Measurements from ENCODE around the gene LATS1.
A peak's percentile ranks its signal among the peaks of the same experiment; 100 is the strongest.

Gene LATS1

GRCh38 chr6:149660028-149660427, 57.9 kb downstream of the LATS1 start:
- no peak for DNase-seq (ENCODE audit: low spot score)

DNA sequence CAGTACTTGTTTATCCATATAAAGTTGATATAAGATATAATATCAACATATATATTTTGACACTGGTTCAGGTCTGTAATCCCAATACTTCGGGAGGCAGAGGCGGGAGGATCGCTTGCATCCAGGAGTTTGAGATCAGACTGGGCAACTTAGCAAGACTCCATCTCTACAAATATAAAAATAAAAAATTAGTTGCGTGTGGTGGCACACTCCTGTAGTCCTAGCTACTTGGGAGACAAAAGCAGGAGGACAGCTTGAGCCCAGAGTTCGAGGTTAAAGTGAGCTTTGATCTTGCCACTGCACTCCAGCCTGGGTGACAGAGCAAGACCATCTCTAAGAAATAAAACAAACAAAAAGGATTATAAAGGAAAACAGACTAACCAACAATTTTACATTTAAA, 60.5 kb downstream of the LATS1 start:
- no peak for DNase-seq (ENCODE audit: low spot score)

DNA sequence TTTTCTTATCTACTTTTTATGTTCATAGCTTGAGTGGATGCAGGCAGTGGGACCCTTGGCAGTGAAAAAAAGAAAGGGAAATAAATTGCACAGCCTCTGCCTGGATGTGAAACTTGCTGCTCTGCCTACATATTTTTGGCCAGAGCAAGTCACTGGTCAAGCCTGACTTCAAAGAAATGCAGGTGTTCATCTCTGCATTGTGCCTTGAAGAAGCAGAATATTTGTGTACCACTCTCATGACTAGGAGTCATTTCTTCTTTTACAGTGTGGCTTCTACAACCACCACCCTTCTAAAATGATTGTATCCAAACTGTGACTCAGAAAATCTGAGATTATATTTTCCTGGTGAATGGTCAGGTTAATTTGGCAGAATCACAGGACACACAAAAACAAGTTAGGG, 66.8 kb downstream of the LATS1 start:
- DNase-seq (ENCODE audit: low spot score): no peak

- DNase-seq (ENCODE audit: low spot score): peak; percentile 91
Measured at GRCh38 chr6:149648148-149649145, 69.5 kb downstream of the LATS1 start, which contains the start of gene KATNA1. Gene KATNA1 (minus strand): TSS chr6:149648714. CDS start chr6:149638547, 10,167 bp downstream.

- no peak for DNase-seq (ENCODE audit: low spot score)
Measured at GRCh38 chr6:149646599-149646998, 71.3 kb downstream of the LATS1 start.

DNA sequence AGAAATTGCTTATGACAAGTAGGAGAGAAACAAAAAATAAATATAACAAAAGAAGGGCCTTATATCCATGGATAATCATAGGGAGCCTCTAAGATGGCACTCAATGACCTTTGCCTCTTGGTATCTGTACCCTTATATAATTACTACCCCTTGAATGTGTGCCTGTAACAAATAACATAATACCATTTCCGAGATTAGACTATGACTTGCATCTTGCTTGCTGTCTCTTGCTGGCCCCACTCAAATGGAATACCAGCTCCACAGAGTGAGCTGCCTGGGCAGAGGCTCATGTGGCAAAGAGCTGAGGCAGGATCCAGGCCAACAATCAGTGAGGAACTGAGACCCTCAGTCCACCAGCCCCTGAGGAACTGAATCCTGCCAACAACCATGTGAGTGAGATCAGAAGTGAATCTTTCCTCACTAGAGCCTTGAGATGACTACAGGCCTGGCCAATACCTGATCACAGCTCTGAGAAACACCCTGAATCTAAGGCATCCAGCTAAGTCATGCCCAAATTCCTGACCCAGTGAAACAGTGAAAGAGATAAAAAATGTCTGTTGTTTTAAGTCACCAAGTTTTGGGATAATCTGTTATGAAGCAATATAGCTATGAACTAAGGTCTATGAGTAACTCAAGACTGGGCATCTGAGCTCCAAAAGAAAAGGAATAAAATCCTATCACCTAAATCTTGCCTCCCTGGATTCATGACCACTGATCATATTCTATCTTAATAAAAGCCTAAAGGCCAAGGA, 74.9 kb downstream of the LATS1 start:
- DNase-seq (ENCODE audit: low spot score): no peak

DNA sequence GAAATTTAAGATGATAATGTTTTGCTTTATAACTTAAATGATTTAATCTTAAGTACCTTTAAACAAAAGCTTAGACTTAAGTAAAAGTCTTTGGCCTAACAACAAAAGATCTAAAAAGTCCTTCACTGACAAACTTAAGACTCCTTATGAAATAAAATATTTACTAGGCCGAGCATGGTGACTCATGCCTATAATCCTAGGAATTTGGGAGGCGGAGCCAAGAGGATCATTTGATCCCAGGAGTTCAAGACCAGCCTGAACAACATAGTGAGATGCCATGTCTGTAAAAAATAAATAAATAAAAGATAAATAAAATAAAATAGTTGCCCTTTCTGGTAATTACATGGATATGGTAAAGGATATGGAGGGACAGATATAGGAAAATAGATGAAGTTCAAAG, 81.8 kb downstream of the LATS1 start:
- no peak for DNase-seq (ENCODE audit: low spot score)

DNA sequence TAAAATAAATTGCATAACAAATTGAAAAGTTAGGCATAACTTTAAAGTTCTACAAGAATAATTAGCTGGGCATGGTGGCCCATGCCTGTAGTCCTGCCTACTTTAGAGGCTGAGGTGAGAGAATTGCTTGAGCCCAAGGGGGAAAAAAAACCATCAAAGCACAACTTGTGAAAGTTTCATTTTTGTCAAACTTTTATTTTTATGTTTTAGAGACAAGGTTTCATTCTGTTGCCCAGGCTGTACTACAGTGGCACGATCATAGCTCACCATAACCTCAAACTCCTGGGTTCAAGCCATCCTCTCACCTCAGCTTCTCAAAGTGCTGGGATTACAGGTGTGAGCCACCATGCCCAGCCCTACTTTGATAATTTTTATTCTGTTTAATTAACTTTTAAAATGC, 83.6 kb downstream of the LATS1 start:
- DNase-seq (ENCODE audit: low spot score): no peak

DNA sequence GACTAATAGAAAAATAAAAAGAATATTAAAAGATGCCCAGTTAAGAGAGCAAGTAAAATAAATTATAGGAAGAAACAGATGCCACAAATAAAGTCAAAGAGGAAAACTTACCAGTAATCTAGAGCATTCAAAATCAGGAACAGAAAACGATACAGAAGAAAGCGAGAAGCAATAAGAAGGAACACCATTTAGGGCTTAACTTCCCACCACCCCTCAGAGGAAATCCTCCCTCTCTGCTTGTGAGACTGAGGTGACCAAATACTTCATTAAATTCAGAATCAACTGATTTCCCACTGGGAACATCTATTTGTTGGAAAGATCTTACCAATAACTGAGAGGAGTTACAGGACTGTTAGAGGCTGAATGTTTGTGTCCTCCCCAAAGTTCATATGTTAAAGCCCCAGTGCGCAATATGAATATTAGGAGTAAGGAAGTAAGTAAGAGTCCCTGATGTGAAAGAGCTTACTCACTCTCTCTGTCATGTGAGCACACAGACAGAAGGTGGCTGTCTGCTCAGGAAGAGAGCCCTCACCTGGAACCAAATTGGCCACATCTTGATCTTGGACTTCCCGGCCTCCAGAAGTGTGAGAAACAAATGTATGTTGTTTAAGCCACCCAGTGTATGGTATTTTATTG, 88.9 kb downstream of the LATS1 start:
- DNase-seq (ENCODE audit: low spot score): no peak

DNA sequence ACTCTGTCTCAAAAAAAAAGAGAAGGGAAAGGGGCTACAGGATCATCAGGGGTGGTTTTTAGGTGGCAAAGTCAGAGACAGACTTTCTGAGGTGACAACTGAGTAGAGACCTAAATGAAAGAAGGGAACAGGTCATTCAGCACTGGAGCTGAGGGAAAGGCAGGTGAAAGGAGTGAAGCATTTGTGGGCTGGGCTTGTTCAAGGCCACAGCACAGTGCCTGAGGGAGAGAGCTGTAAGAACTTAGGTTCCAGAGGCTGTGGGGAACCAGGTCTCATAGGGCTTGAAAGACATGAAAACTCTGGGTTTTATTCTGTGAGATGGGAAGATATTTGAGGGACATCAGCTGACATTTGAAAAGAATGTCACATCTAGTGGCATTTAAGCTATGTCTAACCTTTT, 90.2 kb downstream of the LATS1 start:
- no peak for DNase-seq (ENCODE audit: low spot score)

DNA sequence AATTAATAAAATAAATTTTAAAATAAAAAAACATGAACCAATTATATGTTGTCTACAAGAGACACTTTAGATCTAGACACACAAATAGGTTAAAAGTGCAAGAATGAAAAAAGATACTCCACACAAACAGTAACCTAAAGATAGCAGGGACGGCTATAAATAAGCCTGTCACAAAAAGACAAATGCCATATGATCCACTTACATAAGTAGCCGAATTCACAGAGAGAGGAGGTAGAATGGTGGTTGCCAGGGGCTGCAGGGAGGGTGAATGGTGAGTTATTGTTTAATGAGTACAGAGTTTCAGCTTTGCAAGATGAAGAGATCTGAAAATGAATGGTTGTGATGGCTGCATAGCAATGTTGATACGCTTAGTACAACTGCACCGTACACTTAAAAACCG, 102.1 kb downstream of the LATS1 start:
- no peak for DNase-seq (ENCODE audit: low spot score)

- no peak for DNase-seq (ENCODE audit: low spot score)
Measured at GRCh38 chr6:149614337-149614736, 103.6 kb downstream of the LATS1 start.

GRCh38 chr6:149608381-149608982, 109.4 kb downstream of the LATS1 start:
- DNase-seq (ENCODE audit: low spot score): no peak

Measured in left forelimb (tissue), 1 donor.